Smooth muscle cell (in vitro differentiated cells): Measurements from ENCODE around the gene ZNF653. TPM values are rescaled to one million over a fixed set of nuclear protein-coding genes. Genes with fewer than 3 reads are reported as not detected.

Experiments used
- DNase-seq: peaks from one replicate; lab custom pipeline; 2025; ENCODE audit not compliant: unreplicated experiment; lab: John Stamatoyannopoulos, UW
- H2AFZ ChIP-seq: fragments of 200-600 bp; sonication (generic); 2 replicates; pipeline ENCODE4 v1.6.0; 2016; ENCODE audit warnings: antibody characterized with exemption, low read depth, mild to moderate bottlenecking
- H3F3A ChIP-seq: fragments of 200-600 bp; sonication (generic); 2 replicates; pipeline ENCODE4 v1.6.0; 2017; ENCODE audit warnings: antibody characterized with exemption, low read depth
- H3K27ac ChIP-seq: fragments of 200-600 bp; sonication (generic); 2 replicates; pipeline ENCODE4 v1.5.1; 2016; ENCODE audit warnings: low read depth, mild to moderate bottlenecking
- H3K27me3 ChIP-seq: fragments of 200-600 bp; sonication (generic); 2 replicates; pipeline ENCODE4 v1.6.1; 2016; ENCODE audit warnings: low read depth, mild to moderate bottlenecking
- H3K36me3 ChIP-seq: fragments of 200-600 bp; sonication (generic); 2 replicates; pipeline ENCODE4 v1.5.1; 2016; ENCODE audit warnings: low read depth
- H3K4me1 ChIP-seq: fragments of 200-600 bp; sonication (generic); 2 replicates; pipeline ENCODE4 v1.5.1; 2016; ENCODE audit warnings: low read depth
- H3K4me2 ChIP-seq: fragments of 200-600 bp; sonication (generic); 2 replicates; pipeline ENCODE4 v1.6.0; 2016; ENCODE audit warnings: mild to moderate bottlenecking
- H3K4me3 ChIP-seq: fragments of 200-600 bp; sonication (generic); 2 replicates; pipeline ENCODE4 v1.5.1; 2016; ENCODE audit warnings: mild to moderate bottlenecking
- H3K79me2 ChIP-seq: fragments of 200-600 bp; sonication (generic); 2 replicates; pipeline ENCODE4 v1.6.0; 2016; ENCODE audit warnings: low read depth, mild to moderate bottlenecking
- H3K9ac ChIP-seq: fragments of 200-600 bp; sonication (generic); 2 replicates; pipeline ENCODE4 v1.6.0; 2016; ENCODE audit warnings: low read depth
- H3K9me3 ChIP-seq: fragments of 200-600 bp; sonication (generic); replicated peaks from 2 replicates; pipeline ENCODE4 v1.5.1; 2016; ENCODE audit warnings: low read depth
- H4K20me1 ChIP-seq: fragments of 200-600 bp; sonication (generic); 2 replicates; pipeline ENCODE4 v1.6.0; 2016; ENCODE audit warnings: low read depth
- CTCF ChIP-seq: fragments of 200-600 bp; sonication (generic); IDR thresholded peaks from 2 replicates; pipeline ENCODE4 v1.5.1; 2017; ENCODE audit warnings: borderline replicate concordance, mild to moderate bottlenecking, antibody characterized with exemption; ENCODE audit not compliant: insufficient read depth, poor library complexity, severe bottlenecking
- WGBS: methylation state at CpG from one replicate; pipeline ENCODE4 v1.1.7; 2016; ENCODE audit warnings: low lambda C conversion rate; 5-methylcytosine and 5-hydroxymethylcytosine counted together
- polyA plus RNA-seq: library from polyadenylated mRNA; unstranded; fragments of >200 nt; fragmentation: Nextera tagmentation; extraction: Ambion mirVana; gene quantifications from 2 replicates; pipeline ENCODE4 v1.2.1, GENCODE V29; 2016
- total RNA-seq: library from RNA; depleted of rRNA; stranded (reverse); fragments of >200 nt; gene quantifications from 2 replicates; pipeline ENCODE4 v1.2.3, GENCODE V29; 2014

ZNF653 gene
- total and polyA plus RNA-seq, 2 experiments from 2014 or later: 2.9 to 5.5 TPM

DNA sequence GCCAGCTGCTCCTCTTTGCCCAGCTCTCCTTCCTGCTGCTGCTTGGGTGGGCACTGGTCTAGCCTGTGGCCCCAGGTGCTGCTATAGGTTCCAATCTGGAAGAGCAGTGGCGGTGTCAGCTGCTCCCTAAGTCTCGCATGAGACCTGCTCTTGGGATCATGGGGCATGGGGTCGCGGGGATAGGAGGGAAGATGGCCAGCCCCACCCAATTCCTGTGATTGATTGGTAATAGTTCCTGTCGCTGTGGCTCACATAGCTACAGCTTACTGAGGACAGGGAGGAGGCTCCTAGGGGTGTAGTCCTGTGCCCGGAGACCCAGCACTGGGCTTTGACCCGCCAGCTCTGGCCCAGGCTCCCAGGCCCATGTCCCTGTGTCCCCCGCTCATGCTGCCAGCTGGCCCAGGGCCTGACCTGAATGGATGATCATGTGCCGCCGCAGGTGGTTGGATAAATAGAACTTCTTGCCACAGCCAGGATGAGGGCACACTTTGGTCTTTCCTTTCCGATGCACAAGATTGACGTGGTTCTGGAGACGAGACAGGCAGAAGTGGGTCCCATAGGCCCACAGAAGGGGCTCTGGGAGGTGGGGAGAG, 20.3 kb downstream of the ZNF653 start:
- H3K9ac ChIP-seq: no peak overlapping the region
- H3K27me3 ChIP-seq: peaks cover 28% of the 10 kb centered on the region
- no peaks in the 10 kb centered on the region for H3K4me1 ChIP-seq
- no peaks in the 10 kb centered on the region for H3K9me3 ChIP-seq
- H3K4me3 ChIP-seq: no peak overlapping the region
- no peak overlapping the region for H3K27ac ChIP-seq
- no peaks in the 10 kb centered on the region for H4K20me1 ChIP-seq
- no peak for DNase-seq
- no peak overlapping the region for H3K4me2 ChIP-seq
- H2AFZ ChIP-seq: no peak overlapping the region
- TF ChIP-seq CTCF: no peak
- no peaks in the 10 kb centered on the region for H3K79me2 ChIP-seq
- H3F3A ChIP-seq: no peaks in the 10 kb centered on the region
- WGBS: 97% methylated on average over 13 of the region's 13 CpGs
- no peaks in the 10 kb centered on the region for H3K36me3 ChIP-seq

DNA sequence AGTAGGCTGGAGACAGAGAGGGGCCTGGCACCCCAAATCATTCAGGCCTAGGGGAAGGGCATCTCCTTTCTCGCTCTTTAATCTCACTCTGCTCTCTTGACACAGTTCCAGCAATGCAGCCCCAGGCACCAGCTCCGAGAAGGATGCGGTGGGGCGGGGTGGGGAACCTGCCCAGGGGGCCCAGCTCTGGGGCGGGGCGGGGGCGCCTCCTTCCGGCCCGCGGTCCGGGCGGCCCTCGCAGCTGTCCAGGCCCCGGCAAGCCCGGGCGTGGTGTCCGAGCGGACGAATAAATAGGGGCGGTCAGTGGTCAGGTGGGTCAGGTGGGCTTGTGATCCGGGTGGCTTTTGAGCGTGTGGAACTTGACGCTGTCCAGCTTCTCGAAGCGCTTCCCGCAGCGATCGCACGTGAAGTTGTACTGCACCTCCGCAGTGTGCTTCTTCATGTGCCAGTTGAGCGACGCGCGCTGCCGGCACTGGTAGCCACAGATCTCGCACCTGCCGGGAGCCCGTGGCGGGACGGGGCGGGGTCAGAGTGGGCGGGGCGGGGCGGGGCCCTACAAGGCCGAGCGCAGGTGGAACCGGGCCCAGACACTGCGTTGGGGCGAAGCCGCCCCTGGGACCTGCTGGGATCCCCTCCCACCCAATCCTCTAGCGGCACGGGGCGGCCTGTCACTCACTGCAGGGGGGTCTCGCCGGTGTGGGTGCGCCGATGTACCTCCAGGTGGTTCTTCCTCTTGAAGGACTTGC, 22.1 kb downstream of the ZNF653 start:
- Histone ChIP-seq H2AFZ (no peak overlapping the region), H3K79me2 (no peaks in the 10 kb centered on the region), H3K36me3 (no peaks in the 10 kb centered on the region), H3K27me3 (peaks cover 46% of the 10 kb centered on the region), H4K20me1 (no peaks in the 10 kb centered on the region), H3F3A (no peaks in the 10 kb centered on the region), H3K4me3 (no peak overlapping the region), H3K4me1 (no peaks in the 10 kb centered on the region), H3K4me2 (no peak overlapping the region), H3K27ac (no peak overlapping the region), H3K9ac (no peak overlapping the region), H3K9me3 (no peaks in the 10 kb centered on the region)
- WGBS: 87% methylated on average over 35 of the region's 57 CpGs
- no peak for TF ChIP-seq CTCF
- no peak for DNase-seq

DNA sequence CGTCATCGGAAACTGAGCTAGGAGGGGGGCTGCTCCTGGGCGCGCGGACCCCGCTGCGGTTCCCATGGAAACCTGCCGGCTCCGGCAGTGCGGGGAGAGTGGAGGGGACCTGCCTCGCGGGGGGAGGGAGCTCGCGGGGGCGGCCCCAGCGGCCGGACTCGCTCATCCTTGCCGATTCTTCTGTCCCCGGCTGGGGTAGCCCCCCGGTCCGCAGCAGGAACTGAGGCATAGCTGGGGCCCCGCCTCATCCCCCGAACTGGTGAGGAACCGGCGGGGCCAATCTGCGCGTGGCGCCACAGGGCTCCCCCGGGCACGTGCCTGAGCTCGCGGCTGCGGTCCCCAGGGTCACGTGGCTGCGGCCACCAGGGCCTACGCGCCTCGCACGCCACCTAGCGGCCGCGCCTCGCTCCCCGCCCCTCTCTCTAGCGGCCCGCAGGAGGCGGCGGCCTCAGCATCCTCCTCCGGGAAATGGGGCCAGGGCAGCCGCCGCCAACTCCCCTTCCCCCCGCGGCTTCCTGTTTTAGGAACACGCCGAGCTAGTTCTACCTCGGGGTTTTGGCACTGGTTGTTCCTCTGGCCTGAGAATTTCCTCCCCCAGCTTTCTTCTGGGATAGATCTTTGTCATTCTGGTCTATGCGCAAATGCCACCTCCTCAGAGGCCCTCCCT, 23.1 kb downstream of the ZNF653 start:
- no peaks in the 10 kb centered on the region for H3K9me3 ChIP-seq
- peak; percentile 84 for TF ChIP-seq CTCF
- H3K27ac ChIP-seq: no peak overlapping the region
- H3K4me2 ChIP-seq: peak overlapping the region; percentile 84
- no peak overlapping the region for H2AFZ ChIP-seq
- peaks cover 52% of the 10 kb centered on the region for H3K27me3 ChIP-seq
- DNase-seq: peak; percentile 31
- no peaks in the 10 kb centered on the region for H3F3A ChIP-seq
- H3K79me2 ChIP-seq: no peaks in the 10 kb centered on the region
- 5% methylated on average over 47 of the region's 58 CpGs for WGBS
- no peaks in the 10 kb centered on the region for H3K4me1 ChIP-seq
- H3K36me3 ChIP-seq: no peaks in the 10 kb centered on the region
- H3K9ac ChIP-seq: no peak overlapping the region
- no peaks in the 10 kb centered on the region for H4K20me1 ChIP-seq
- H3K4me3 ChIP-seq: peak overlapping the region; percentile 33
